Measurements from ENCODE around the gene LRRC46. TPM values are rescaled to one million over a fixed set of nuclear protein-coding genes. Genes with fewer than 3 reads are reported as not detected.

The LRRC46 gene
- total RNA-seq, 1 donor = 0.27 TPM

DNA sequence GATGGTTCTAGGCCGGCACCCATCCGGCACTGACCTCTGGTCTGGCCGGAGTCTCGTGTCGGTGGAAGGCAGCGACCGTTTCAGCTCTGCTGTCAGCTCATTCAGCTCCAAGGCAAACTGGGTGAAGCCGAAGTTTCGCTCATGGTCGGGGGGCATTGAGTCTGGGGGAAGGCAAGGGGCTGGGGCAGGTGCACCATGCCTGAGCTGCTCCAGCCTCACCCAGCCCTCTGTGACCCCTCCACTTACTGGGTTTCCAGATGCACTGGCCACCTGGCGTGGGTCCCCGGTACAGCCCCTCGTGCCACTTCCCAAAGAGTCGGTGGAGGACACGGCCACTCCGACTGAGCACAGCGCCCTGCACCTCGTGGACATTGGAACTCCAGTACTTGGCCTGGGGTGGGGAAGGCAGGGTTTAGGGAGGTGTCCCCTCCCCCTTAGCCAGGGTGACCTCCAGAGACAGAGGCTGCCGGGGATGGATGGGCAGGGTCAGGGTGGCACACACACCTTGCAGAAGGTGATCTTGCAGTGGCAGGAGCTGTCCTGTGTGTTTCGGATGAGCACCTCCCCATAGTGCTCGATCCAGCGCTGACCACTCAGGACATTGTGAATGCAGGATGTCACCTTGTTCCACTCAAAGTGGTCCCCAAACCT is 22.5 kb upstream of the LRRC46 start:
- no peak for DNase-seq (ENCODE audit: low read depth in 2 of 3, low spot score in 2 of 3)

DNA sequence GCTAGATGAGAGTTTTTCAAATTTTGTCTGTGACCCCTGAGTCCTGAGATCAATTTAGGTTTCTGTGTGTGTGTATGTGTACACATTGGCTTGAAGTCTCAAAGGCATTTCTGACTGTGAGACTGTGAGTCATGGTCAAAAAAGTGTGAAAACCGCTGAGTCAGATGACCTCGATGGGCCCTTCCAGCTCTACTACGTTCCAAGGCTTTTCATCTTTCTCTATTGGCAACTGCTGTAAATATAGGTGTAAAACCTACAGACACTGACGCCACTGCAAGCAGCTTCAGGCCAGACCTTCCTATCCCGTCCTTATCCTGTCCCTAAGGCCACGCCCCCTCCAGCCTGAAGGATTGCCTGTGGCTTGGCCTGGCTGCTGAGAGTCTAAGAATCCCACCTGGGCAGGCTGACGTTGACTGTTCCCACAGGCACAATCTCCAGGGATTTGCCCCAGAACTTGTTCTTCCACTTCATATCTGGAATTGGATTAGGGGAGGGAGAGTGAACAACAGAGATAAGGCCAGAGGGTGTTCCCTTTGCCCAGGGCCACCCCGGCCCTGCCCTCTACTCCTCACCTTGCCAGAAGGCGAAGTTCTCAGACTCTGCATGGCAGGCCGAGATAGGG is 21.2 kb upstream of the LRRC46 start:
- no peak for DNase-seq (ENCODE audit: low read depth in 2 of 3, low spot score in 2 of 3)

DNA sequence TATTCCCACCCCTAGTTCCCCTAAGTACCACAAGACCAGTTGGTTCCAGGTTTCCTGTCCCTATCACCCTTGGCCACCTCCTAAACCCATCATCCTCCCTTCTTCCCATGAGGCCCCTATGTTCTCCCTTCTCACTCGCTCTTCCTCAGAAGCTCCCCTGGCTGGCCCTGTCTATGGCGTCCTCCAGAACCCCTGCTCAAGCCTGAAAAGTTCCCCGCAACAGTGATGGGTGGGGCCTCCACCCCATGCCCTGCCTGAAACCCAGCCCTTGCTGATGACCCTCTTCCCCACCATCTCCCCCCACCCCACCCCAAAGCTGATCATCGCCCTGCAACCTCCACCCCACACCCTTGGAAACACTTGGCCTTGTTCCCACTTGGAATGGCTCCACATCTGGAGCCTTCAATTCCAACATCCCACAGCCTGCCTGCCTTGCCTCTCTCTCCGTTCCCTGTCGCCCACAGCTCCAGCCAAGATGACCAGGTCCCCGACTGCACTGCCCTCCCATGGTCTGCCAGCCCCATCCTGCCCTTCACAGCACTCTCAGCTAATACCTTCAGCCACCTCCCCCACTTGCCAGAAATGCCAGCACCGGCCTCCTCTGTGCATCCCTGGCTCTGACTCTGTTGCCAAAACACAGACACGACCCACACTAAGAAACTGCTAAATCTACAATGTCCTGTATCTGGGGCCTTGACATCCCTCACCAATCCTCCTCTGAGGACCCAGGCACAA is 20.4 kb upstream of the LRRC46 start:
- no peak for DNase-seq (ENCODE audit: low read depth in 2 of 3, low spot score in 2 of 3)

DNA sequence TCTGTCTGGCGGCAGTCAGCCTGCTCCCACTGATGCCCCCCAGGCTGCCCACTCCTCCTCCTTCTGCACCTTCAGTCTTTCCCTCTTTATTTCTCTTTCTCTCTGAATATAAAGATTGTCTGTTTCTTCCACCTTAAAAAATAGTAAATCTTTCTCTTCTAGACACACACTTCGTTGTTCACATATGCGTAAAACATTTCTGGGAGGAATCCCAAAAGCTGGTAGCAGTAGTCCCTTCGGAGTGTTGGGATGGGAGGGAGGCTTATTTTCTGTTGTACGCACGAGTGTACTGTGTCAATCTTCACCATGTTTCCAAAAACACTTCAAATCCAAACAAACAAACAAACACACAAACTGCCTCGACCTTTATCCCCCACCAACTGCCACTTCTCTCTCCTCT is 19.8 kb upstream of the LRRC46 start:
- no peak for DNase-seq (ENCODE audit: low read depth in 2 of 3, low spot score in 2 of 3)

DNA sequence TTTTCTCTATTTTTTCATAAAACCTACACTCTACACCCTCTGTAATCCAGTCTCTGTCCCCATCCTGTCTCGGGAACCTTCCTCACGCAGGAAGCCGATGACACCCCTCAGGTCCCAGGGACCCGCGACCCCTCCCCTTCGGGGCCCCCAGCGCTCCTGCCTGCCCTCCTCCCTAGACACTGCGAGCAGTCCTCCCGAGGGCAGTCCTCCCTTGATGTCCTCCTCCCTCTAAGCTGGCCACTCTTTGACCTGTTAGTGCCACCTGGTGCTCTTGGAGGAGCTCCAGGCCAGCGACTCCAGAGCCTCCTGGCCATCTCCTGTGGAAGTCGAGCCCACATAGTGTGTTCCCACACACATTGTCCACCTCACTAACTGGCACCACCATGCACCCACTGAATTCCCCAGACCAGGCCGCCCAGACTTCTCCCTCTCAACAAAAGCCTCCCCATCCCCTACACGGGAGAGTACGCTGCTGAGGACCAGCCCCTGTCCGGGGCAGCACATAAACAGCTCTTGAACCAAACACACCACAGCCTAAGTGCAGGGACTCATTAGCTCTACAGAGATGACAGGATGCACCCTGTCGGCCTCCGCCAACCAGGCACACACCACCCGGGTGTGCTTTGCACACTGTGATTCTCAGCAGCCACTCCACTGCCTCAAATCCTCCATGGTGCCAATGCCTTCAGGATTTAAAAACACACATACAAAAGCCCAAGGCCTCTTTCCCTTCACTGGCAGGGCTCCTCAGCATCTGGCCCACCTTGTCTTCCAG is 19.1 kb upstream of the LRRC46 start:
- DNase-seq (ENCODE audit: low read depth in 2 of 3, low spot score in 2 of 3) = no peak

DNA sequence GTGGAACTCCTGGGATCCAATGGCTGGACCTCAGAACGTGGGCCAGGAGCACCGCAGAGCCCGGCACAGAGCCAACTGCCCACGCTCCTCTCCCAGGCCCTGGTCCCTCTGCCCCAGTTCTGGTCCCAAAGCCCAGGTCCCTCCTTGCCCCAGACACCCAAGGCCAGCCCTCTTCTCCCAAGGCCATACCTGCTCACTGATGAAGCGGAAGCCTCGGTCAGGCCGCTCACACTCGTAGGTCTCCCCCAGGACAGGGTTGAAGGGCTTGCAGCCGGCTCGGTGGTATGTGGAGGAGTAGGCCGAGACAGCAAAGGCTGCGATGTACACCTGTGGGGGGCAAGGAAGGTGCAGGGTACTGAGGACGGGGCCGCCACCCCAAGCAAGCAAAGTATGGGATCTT is 18.4 kb upstream of the LRRC46 start:
- no peak for DNase-seq (ENCODE audit: low read depth in 2 of 3, low spot score in 2 of 3)

DNA sequence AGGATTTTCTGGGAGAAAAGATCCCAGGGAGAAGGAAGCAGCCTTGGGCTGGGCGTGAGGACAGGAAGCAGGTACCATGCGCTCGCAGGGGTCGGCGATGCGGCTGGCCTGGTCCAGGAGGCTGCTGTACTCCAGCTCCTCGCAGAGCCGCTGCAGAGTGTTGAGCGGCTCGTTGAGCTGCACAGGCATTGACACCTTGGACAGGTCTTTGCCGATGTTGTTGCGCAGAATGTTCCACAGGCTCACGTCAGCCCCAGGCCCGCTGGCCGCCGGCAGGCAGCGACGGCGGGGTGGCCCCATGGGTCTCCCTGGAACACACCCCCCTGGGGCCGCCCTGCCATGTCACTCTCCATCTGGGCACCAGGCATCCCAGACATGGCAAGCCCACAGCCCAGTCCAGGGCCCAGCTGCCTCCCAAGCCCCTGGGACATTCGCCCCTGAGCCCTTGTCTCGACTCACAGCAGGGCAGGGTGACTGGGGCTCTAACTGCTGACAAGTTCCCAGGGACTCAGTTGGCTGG is 17.9 kb upstream of the LRRC46 start:
- no peak for DNase-seq (ENCODE audit: low read depth in 2 of 3, low spot score in 2 of 3)

DNA sequence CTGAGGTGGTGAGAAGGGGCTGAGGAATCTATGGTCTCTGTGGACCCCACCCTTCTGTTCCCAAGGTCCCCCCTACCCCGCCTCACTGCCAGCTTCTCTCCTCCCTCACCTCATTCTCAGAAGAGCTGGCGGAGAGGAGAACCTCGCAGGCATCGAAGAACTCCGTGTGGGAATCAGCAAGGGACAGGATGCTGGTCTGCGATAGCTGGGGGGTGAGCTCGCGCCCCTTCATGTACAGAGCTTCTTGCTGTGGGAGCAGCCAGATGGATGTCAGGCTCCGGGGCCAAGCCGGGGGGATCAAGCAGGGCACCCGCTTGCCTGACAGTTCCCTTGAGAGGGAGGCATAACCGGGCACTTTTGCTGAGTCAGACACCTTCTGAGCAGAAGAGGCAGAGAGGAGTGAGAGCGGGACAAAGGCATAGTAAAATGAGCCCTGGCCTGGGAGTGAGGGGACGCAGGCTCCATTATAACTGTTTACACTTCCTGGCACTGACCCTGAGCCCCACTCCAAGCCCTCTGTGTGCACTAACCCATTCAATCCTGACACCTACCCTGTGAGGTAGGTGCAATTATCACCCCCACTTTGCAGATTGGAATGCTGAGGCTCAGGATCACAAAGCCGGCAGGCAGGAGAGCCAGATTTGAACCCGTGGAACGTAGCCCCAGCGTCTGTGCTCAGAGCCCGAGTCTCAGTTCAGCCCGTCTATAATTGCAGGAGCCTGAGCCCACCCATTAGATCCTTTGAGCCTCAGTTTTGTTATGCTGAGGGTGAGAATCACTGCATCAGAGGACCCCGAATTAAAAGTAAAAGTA is 16.2 kb upstream of the LRRC46 start:
- DNase-seq (ENCODE audit: low read depth in 2 of 3, low spot score in 2 of 3) = no peak

DNA sequence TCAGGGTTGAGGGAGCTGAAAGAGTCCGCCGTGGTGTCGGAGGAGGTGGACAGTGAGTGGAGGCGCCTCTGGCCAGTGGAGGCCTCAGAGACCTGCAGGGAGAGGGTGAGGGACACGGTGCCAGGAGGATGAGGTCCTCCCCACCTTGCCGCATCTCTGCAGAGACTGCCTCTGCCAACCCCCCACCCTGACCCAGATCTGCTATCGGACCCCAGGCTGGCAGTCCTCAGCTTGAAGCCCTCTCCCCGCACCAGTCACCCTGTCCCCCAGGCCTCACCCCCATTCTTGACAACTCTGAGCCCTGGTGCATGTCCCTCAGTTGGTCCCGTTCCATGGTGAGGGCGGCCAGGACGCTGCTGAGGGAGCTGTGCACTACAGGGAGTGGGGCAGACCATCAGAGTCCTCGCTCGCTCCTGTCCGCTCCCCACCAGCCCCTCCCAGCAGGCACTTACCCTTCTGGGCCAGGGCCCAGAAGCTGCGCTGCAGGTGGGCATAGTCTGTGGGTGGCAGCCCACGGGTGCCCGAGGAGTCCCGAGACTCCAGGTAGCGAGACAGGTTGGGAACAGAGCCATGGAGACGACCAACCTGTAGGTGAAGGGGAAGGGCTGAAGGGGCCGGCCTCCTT is 15.2 kb upstream of the LRRC46 start:
- DNase-seq (ENCODE audit: low read depth in 2 of 3, low spot score in 2 of 3) = no peak

DNA sequence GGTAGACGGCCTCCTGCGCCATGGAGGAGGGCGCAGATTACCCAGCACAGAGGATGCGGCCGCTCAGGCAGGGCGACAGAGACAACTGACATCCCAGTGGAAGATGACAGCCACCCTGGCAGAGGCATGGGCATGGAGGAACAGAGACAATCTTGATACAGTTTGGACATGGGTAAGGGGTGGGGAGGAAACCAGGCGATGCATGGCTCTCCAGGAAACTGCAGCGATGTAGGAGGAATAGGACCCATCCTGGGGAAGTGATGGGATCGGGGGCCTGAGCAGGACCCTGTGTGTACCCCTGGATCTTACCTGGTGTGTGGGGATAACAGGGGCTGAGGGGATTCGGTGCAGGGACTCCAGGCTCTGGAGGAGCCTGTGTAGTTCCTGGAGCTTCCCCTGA is 14.5 kb upstream of the LRRC46 start:
- no peak for DNase-seq (ENCODE audit: low read depth in 2 of 3, low spot score in 2 of 3)

DNA sequence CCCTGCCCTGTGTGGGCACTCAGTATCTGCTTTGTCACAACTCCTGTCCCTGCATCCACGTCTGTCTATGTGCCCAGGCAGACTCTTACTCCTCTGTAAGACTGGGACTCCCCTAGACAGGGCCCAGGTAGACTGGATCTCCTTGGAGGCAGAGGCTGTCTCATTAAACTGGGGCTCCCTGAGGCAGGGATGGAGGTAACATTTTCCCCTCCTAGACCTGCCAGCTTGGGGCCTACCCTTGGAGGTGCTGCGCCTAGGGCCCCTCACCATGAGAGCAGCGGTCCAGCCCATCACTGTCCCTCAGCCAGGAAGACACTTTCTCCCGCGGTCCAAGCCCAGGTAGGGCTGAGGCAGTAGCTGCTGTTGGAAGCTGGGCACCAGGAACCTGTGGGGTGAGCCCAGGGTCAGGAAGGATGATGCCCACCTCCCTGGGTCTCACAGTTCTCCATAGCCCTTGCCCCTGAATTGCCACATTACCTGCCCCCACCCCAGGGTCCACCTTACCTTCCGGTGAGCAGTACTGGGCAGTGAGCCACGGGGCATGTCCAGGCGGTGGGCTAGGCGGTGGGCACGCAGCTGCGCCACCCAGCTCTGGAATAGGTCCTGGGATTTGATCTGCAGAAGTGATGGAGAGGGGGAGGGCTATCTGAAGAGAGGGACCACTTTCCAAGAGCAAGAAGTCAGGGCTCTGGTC is 13.3 kb upstream of the LRRC46 start:
- DNase-seq (ENCODE audit: low read depth in 2 of 3, low spot score in 2 of 3) = no peak

DNA sequence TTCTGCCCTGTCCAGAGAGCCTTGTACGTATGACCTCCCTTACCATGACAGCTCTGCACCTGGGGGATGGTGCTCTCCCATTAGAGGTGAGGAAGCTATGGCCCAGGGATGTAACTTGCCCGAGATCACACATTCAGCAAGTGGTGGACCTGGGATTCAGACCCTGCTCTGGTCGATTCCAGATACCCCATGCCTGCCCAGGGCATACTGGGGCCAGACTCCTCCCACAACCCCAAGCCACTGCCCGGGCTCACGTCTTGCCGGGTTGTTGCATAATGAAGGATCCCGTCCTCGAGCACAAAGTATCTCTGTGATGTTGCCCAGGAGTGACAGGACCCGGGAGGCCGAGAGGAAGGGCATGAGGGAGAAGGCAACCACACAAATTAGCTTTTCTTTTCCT is 12.0 kb upstream of the LRRC46 start:
- no peak for DNase-seq (ENCODE audit: low read depth in 2 of 3, low spot score in 2 of 3)

DNA sequence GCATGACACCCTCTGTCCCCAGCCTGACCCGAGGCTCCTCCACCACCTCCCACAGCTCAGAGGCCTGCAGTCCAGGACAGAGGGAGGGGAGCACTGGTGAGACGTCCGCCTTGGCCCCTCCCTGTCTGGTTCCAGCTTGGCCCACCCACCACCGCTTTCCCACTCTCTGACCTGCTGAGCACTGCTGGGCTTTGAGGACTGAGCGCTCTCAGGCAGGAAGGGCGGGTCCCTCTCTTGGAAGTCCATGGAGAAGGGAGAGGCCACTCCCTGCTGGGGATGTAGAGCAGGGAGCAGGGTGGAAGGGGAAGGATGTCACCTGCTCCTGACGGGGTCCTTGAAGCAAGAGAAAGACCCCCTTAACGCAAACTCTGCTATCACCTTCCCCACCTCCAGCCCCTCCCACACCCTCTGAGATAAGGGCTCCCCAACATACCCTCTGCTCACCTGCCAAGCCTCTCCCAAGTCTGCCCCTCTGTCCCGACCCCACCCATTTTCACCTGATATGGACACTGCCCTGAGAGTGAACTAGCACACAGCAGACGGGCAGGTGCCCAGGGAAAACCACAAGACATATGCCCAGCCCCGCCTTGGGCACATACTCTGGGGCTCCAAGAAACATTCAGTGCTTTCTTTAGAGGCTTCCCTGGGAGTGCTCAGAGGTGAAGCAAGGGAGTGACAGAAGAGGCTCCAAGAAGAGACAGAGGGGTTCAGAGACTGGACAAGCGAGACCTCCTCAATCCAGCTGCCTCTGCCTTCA is 11.3 kb upstream of the LRRC46 start:
- DNase-seq (ENCODE audit: low read depth in 2 of 3, low spot score in 2 of 3) = no peak

DNA sequence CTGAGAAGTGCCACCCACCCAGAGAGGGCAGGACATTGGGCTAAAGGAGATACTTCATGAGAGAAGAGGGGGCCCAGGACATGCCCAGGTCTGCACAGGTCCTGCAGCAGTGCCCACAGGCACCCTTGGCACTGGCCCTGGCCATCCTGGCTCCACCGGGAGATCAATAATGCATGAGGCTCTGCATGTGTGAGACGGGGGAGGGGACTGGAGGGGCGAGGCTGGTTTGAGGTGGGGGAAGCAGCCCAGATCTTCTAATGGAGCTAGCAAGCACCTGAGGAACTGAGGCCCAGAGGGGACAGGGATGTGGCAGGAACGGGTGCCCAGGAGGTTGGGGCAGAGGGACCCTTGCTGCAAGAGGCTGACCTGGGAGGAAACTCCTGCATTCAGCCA is 10.4 kb upstream of the LRRC46 start:
- DNase-seq (ENCODE audit: low read depth in 2 of 3, low spot score in 2 of 3) = no peak

DNA sequence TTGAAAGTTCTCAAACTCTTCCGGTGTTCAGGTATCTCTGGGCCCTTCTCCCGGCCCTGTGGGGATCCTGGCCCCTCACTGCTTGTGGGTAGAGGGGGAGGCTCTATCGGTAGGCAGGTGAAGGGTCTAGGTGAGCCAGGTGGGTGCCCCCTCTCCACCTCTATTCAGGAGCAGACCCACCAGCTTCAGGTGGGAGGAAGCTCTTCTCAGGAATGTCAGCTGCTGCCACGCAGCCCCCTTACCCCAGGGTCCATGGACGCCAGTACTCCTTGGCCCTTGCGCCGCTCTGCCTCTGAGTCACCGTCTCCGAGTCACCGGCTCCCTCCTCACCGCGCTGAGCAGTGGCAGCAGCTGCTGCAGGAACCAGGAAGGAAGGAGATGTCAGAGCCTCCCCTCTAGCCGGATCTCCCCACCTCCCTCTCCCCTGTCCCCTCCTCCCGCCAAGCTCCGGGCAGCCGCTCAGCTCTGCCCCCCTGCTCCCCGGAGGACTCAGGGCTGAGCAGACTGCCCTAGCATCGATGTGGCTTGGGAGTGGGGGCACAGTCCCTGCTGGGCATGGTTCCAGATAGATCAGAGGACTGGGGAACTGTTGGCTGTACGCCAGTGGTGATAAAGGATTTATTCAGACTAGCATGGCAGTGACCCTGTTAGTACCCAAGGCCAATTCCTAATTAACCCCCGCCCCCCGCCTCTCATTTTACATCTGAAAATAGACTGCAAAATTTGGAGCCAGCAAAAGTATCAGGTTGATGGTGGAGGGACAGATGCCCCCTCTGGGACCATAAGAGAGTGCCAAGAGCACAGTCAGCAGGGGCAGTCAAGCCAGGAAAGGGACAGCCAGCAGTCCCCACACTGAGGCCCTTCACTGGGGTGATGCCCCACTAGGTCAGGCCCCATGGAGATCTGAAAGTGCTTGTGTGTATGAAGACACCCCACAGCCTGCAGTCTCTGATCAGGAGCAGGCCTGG is 9.8 kb upstream of the LRRC46 start, which contains the start of gene OSBPL7:
OSBPL7 (minus strand) TSS at position 371 of the 968 bp plus-strand sequence. CDS start 1,516 bp downstream, outside the sequence.
- peak; percentile 32 to 94 (median 93) for DNase-seq (ENCODE audit: low read depth in 2 of 3, low spot score in 2 of 3)

DNA sequence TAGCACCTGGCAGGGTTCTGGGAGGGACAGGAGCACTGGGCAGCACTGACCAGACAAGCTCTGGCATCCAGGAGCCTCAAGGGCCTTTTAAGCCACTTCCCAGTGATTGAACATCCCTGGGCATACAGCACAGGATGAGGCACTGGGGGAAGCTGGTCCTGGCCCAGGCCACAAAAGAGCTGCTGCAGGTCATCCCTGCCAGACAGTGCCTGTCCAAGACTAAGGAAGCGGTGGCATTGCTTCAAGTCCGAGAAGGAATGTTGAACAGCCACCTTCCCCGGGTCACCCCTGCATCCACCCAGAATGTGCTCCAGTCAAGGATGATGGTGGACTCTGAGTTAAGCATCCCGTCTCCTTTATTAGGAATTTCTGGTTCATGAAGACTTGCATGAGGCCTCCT is 8.7 kb upstream of the LRRC46 start:
- no peak for DNase-seq (ENCODE audit: low read depth in 2 of 3, low spot score in 2 of 3)

DNA sequence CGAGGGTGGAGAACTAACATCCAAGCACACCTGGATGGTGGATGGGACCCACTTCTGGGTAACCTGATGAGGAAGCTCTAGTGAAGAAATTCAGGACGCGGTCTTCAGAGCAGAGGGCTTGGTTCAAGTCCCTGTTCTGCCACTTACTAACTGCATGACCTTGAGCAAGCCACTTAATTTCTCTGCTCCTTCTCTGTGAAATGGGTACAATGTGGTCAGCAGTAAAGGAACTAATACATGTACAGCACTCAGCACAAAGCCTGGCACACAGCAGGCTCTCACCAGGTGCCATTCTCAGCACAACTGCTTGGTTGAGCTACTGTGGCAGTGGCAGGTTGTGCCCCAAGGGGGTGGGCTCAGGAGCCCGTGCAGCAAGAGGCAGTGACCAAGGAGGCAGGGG is 8.0 kb upstream of the LRRC46 start:
- no peak for DNase-seq (ENCODE audit: low read depth in 2 of 3, low spot score in 2 of 3)

Data from hematopoietic multipotent progenitor cell (in vitro differentiated cells).